HG02759 (cell line): ENCODE results near the gene MAP1B.

Source experiments
- ATAC-seq: cut with Tn5 transposase; IDR thresholded peaks from one replicate; pipeline ENCODE4 v1.9.1; 2021; ENCODE audit warnings: mild to moderate bottlenecking, moderate library complexity; ENCODE audit not compliant: unreplicated experiment

MAP1B gene

DNA sequence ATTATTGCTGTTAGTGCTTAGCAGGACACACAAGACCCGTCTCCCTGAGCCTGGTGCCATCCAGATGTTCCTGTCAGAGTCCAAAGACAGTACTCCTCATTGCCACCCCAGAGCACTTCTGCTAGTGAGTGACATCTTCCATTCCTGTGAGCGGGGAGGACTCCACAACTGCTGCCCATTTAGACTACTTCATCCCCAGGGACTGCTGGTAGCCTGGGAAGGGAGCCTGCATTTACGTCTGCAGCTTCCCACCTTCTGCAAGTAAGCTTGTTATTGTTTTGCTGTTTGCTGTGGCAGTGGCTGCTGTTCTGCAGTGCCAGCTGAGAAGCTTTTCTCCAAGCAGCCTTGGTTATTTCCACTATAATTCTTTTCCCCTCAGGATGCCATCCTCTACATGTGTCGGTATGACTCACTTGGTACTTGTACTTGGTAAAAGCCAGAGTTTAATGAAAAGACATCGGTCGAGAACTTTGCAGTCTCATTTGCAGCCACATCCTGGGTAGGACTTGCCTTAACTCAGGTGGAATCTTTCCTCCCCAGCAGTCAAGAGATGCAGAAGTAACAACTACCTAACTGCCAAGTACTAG is 10.6 kb upstream of the MAP1B start:
- no peak for ATAC-seq

DNA sequence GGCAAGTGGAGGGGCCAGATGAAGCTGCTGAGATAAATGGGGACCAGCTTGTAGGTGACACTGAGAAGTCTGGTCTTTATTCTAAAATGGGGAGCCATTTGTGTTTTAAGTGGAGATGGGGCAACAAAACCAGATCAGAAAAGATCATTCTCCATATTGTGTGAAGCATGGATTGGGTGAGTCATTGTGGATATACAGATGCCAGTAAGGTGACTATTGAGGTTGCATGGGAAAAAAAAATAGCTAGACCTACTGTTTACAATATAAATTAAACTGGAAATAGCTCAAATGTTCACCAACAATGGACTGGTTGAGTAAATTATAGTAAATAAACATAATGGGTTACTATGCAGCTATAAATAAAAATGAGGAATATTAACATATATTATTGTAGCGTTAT is 5.4 kb upstream of the MAP1B start:
- ATAC-seq = no peak

- no peak for ATAC-seq
Observed at GRCh38 chr5:72106817-72107130, 501 bp upstream of the MAP1B start.

DNA sequence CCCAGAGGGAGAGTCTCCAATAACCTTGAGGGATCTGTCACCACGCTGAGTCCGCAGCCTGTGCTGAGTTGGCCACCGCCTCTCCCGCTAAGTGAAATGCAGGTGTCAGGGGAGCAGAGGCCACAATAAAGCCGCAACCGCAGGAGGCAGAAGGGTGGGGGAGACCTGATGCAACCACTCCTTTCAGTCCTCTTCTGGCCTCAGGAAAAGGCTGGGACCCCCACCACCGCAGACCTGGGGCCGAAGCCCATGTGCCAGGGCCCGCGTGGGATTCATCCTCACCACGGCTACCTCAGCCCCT is 576 bp downstream of the MAP1B start:
- ATAC-seq = no peak

- no peak for ATAC-seq
Observed at GRCh38 chr5:72108202-72109061, 1.2 kb downstream of the MAP1B start.

DNA sequence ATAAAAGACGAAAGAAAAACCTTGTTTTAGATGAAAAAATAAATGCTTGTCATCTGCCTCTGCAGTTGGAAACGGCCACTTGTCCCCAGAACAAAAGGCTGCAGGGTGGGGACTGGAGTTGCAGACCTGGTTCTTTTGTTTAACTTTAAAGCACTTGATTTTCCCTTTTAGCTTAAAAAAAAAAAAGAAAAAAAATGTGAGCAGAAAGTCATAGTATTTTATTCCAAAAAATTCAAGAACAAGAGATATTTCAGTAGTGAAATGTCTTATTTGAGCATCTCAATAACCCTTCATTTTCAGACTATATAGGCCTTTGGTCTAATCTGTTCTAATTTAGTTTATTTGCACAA is 1.8 kb downstream of the MAP1B start:
- ATAC-seq = no peak

- no peak for ATAC-seq
Observed at GRCh38 chr5:72109625-72110024, 2.4 kb downstream of the MAP1B start.

DNA sequence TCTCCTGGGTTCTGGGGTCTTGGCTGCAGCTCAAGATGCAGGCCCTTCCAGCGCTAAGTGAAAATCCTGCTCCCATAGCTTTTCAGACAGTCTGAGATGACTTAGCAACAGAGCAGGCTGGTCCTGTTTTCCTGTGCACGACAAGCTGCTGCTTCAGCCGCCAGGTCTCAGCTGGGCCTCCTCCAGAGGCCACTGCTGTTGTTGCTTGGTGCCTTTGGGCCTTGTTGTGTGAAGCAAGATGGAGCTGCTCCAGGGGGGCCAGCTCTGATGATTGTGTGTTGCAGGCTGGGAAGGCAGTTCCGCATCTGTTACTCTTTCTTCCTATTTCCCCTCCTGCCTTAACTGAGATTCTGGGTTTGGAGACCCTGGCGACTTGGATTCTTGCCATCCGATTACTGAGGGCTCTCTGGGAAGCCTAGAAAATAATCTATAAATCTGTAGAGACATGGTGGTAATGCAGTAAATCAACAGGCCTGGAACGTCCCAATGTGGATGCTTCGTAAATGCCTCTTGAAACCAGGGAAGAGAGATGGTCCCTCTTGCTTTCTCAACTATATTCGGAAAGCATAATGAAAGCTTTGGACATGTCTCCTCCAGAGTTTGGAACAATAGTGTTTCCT is 3.2 kb downstream of the MAP1B start:
- no peak for ATAC-seq

- no peak for ATAC-seq
Observed at GRCh38 chr5:72112389-72112788, 5.1 kb downstream of the MAP1B start.

DNA sequence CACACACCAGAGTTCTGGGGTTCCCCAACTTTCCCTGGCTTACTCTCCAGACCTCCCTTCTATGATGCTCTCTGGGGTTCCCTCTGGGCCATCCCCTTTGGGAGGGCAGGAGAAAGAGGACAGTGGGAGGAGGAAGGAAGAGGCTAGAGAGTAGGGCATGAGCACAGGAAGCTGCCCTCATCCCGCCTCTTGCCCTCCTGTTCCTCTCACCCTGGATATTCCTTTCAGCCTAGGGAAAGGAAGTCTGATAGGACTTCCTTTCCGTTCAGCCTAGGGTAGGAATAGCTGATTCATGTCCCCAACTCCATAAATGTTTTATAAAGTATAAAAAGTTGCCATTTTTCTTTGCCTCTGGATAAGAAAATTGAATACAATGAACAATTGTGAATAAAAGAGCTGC is 7.4 kb downstream of the MAP1B start:
- no peak for ATAC-seq

DNA sequence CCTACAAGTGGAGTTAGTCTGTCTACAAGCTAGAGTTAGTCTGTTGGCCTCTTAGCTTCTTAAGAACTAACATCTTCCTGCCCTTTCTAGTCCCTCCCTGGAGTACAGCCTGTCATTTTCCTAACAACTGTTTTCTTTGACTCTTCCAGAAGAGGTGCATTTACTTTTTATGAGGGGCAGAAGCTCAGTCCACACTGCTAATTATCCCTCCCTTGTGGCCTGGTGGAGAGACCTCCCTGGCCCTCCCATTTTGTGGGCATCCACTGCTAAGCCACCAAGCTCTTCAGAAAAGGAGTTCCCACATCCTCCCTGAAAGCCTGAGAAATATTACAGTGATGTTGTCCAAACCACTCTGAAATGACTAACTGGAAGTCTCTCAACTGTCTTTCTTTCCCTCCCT is 8.0 kb downstream of the MAP1B start:
- ATAC-seq = no peak

DNA sequence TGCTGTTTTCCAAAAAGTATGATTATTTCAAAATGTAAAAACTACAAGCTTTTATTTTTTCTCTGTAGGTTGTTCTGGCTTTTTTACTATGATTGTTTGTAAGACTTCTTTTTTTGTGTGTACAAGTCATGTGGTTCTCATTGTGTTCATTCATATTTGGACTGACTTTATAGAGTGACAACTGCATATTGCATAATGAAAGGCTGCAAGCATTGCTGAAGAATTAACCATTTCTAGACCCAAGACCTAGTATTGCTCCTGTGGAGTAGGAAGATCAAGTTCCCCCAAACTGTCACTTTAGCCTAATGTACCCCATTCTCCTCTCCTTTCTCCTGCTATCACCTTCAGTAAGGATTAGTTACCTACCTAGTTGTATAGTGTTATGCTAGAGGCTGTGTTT is 10.0 kb downstream of the MAP1B start:
- ATAC-seq = no peak

- no peak for ATAC-seq
Observed at GRCh38 chr5:72121052-72121779, 13.9 kb downstream of the MAP1B start.

GRCh38 chr5:72121780-72122445 is 14.6 kb downstream of the MAP1B start:
- no peak for ATAC-seq

DNA sequence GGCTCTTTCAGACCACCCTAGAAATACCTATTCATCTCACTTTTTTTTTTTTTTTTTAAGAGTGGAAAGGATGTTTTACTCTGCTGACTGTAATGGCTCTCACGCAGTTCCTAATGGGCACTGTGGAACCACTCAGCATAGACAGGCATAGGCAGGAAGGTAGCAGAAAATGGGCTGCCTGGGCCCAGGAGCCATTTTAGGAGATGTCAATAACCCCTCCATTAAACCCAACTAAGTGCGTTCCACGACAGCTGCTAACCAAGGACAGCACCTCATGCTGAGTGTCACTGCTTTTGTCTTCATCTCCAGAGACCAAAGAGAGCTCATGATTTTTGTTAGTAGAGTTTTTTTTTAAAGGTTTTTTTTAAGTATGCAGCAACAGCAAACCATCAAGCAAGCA is 15.3 kb downstream of the MAP1B start:
- ATAC-seq = no peak

DNA sequence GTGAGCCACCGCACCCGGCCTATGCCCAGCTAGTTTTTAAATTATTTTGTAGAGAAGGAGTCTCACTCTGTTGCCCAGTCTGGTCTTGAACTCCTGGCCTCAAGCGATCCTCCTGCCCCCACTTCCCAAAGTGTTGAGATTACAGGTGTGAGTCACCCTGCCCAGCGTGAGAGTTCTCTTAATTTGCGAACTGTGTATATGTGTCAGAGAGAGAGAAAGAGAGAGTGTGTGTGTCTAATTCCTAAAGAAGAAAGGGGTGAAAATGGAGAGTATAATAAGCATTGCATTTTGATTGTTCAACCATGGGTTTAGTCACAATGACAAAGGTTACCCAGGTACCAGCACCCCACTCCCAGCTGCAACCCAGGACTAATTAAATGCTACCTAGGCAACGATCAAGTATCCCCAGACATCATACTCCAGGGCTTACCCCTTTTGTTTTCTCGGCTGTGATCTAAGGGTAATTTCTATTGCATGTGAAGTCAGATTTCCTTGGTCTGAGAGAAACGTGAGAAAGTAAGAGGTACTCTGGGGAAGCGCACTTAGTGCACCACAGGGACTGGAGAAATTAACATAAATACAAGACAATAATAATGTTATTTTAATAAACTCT is 16.6 kb downstream of the MAP1B start:
- no peak for ATAC-seq

DNA sequence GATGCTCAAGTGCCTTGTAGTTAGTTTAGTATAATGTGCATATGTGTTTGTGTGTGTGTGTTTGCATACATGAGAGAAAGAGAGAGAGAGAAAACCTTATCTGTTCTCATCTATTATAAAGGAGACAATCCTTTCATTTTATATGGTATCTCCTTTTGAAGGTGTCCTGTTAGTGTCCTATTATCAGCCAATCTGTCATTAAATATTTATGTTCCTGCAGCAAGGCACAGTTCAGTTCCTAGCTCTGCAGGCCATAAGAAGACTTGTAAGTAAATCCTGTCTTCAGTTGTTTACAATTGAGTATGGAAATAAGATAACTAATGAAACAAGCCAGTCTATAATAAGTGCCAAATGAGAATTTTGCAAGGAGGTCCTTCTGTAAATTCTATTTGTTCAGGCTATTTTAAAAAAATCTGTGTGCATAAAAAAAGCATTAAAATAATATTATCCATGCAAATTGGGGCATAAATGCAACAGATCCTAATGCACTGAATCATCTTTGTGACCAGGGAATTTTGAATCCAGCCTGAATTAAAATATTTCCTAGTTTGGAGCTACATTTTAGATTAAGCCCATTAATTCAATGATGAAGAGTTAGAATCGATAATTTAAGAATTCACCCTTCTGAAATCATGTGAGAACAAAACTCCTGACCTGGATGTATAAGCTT is 18.1 kb downstream of the MAP1B start:
- no peak for ATAC-seq

DNA sequence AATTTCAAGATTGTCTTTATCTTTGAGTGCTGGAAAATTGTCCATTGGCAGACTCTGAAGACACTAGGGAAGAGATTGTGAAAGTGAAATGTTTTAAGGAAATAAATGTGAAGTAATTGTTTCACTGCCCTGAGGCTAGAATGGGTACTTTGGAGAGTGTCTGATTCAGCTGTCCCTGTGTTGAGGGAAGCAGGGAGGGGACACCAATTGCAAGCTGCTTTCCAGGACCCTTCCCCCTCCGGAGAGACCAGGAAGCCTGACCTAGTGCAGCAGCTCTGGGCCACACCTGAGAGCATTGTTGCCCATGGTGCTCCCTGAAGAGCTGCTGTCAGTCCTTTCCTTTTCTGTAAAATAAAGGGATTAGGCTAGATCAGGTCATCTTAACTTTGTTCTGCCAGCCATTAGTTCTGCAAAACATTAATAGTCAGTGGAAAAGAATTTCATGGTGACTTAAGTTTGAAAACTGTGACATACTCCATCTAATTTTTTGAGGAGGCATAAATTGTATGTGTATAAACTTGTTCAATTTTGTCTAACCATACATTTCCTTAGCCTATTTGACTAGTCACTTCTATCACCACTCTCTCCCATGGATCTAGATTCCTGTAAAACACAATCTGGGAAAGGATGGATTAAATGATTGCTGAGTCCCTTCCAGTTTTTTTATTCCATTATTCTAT is 18.8 kb downstream of the MAP1B start:
- ATAC-seq = no peak

DNA sequence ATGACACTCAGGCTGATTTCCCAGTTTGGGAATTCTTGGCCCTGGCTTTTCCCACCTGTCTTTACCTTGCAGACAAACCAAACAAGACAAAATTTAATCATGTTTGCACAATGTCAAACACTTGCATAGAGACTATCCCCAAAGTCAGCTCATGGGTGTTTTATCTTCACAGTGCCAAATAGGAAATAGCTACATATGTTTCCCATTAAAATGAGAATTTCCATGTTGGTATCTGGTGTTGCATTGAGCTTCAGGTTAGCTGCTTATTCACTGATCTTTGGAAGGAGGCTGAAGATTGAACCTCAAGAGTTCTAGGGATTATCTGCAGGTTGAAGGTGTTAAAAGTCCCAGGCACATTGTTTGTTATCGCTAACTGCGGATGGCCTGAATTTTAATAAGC is 19.5 kb downstream of the MAP1B start:
- no peak for ATAC-seq

DNA sequence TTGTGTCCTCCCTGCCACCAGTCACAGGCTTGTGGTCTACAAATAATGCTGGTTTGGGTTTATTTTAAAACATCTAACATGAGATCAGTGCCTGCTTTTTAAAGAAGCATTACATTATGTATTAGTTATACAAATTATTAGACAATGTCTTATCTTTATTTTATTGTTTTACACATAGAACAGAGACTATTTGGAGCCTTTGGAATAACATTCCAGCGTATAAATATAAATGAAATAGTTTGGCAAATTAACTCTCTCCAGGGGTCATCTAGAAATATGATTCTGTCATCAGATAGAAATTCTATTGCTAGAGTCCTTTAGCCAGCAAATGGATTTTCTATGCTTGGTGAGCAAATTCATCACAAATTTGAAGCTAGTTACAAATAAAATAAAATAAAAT is 22.4 kb downstream of the MAP1B start:
- no peak for ATAC-seq
